Fibroblast of mammary gland (primary cell): ENCODE data around the gene FHAD1.

Experiments
- DNase-seq: peaks from one replicate; pipeline ENCODE4 v3.0.0-alpha.2; 2010; ENCODE audit warnings: low read depth
- H3K4me3 ChIP-seq: 2 replicates; pipeline ENCODE4 v1.5.1; 2011; ENCODE audit warnings: low read depth, mild to moderate bottlenecking, low read length, moderate library complexity; ENCODE audit not compliant: control insufficient read depth
- TF ChIP-seq, protein P1 (sequence below): conservative IDR thresholded peaks from 2 replicates; pipeline ENCODE4 v1.5.1; 2011; ENCODE audit warnings: low read depth, low read length, inconsistent platforms; ENCODE audit not compliant: control insufficient read depth, insufficient read depth

FHAD1 gene

DNA sequence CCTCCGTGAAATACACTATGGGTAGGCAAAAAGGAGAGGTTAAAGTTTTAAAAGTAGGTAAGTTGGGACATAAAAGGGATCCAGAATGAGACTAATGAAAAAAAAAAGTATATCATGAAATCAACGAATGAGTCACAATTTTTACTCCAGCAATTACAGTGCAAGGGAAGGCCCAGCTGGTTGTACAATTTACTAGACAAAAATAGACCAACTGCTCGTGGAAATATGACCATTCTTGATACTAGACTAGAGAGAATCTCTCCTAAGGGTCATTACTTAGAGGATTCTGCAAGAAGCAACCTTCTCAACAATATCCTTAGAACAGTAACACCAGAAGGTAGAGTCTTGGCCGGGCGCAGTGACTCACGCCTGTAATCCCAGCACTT is 107.5 kb downstream of the FHAD1 start:
- H3K4me3 ChIP-seq = no peak overlapping the region
- DNase-seq = peak; percentile 60
- TF ChIP-seq, protein P1, sequence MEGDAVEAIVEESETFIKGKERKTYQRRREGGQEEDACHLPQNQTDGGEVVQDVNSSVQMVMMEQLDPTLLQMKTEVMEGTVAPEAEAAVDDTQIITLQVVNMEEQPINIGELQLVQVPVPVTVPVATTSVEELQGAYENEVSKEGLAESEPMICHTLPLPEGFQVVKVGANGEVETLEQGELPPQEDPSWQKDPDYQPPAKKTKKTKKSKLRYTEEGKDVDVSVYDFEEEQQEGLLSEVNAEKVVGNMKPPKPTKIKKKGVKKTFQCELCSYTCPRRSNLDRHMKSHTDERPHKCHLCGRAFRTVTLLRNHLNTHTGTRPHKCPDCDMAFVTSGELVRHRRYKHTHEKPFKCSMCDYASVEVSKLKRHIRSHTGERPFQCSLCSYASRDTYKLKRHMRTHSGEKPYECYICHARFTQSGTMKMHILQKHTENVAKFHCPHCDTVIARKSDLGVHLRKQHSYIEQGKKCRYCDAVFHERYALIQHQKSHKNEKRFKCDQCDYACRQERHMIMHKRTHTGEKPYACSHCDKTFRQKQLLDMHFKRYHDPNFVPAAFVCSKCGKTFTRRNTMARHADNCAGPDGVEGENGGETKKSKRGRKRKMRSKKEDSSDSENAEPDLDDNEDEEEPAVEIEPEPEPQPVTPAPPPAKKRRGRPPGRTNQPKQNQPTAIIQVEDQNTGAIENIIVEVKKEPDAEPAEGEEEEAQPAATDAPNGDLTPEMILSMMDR = no peak

DNA sequence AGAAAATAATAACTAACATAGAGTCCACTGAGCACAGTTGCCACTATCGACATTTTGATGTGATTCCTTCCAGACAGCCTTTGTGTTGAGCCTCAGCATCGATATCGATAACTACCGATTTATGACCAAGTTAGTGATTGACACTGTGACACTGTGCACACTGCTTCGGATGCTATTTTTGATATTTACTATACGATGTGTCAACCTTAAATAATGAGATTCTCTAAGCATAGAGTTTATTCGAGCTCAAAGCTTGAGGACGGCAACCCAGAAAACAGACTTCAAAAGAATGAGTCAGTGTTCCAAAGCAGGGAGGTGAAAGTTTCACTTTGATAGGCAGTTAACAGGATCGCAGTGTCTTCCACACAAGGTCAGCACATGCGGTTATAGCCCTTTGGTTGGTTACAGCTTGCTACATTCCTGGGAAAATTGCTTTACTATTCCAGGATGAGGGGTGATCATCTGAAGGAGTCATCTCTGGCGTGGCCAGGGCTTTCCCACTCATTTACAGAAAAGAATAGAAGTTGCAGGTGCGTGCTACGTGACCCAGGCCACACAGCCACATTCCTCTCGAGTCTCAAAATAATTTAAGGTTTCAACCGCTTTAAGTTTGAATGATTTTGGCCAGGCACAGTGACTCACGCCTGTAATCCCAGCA is 109.1 kb downstream of the FHAD1 start:
- no peak overlapping the region for H3K4me3 ChIP-seq
- TF ChIP-seq, protein P1 = no peak
- DNase-seq = peak; percentile 63

DNA sequence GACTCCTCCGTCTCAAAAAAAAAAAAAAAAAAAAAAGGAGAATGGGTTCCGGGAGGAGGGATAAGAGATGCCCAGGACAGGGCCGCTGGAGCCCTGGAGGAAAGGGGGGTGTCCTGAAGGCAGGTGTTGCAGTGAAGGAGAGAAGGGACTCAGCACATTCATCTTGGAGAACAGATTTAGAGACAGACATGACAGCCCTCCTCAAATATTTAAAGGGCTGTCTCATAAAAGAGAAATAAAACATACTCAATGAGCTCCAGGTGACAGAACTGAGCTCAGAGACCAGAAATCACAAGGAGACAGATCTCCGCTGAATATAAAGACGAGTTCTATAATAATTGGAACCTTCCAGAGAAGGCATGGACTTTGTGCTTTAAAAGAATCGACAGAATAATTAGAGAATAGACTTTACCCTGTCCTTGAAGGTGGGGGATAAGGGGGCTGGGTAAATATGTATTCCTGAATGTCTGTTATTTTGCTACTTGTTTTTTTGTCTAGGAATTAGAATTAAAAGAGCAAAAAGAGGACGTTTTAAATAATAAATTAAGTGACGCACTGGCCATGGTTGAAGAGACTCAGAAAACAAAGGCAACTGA is 110.7 kb downstream of the FHAD1 start:
- TF ChIP-seq, protein P1 = no peak

DNA sequence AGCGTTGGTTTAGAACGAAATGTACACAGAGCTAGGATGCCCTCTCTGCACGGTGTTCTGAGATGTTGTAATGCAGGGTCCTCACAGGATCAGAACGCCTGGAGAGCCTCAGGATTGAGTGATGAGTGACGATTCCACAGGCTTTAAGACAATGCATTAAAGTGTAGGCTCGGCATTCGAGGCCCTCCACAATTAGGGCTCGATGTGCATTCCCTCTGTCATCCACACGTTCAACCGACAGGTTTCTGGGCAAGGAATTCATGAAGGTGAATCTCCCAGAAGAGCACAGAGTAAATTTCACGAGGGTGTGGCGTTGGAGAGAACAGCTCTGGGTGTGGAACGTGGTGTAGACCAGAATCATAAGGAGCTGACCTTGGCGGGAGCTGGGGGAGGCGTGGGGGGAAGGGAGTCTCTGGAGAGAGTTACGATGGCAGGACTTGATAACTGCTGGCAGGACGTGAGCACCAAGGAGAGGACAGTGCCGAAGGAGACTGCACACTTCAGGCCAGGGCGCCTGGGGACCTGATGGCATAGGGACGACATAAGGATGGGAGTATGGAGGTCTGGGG is 111.6 kb downstream of the FHAD1 start:
- no peak for DNase-seq
- TF ChIP-seq, protein P1 = no peak
- no peak overlapping the region for H3K4me3 ChIP-seq

More for the DNA sequence above, 110.7 kb downstream of the FHAD1 start:
- H3K4me3 ChIP-seq = no peak overlapping the region
- DNase-seq = no peak

DNA sequence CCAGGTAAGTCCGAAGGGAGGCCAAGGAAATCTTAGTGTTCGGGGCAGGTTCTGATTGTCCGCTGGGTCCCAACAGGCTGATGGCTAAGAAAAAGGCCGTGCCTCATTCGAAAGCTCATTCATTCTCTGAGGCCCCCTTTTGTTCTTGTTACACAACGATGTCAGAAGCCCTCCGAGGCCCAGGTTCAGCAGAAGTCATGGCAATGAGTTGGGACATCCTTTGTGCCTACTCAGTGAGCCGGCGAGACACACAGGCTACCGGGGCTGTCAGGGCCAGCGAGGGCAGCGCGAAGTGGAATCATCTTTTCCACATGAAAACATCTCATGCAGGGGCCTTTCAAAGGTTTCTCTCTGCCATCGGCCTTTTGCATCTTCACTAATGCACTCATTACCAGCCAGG is 113.7 kb downstream of the FHAD1 start:
- no peak for DNase-seq
- H3K4me3 ChIP-seq = no peak overlapping the region
- TF ChIP-seq, protein P1 = no peak

DNA sequence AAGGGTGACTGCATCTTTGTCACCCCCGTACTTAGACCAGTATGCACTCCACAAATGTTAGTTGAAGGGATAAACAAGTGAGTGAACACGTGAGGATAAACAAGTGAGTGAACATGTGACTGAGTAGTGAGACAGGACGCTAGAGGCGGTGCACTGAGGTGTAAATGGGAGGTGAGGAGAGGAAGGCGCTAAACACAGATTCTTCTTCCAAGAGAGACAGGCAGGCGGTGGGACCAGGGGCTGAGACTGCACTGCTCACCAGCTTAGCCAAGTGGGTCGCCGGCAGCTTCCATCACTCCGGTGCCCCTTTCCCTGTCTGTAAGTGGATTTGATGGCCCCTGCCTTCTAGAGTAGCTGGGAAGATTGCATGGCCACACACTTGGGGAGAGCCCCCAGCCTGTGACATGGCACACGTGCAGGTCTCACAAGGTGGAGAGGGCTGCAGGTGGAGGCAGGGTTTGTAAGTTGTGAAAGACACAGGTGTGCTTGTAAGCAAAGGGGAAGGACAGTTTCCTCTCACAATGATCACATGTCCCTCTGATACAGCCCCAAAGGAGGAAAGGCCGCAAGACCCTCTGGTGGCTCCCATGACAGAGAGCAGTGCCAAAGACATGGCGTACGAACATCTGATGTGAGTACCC is 115.2 kb downstream of the FHAD1 start:
- no peak for DNase-seq
- no peak overlapping the region for H3K4me3 ChIP-seq
- TF ChIP-seq, protein P1 = no peak
